ENCODE data around the gene PTPN1.
"Not testable (repeated sequence)": the region's sequence is repeated elsewhere in the genome, so short reads cannot be mapped to it uniquely, and the experiment has no call there.

PTPN1 gene

DNA sequence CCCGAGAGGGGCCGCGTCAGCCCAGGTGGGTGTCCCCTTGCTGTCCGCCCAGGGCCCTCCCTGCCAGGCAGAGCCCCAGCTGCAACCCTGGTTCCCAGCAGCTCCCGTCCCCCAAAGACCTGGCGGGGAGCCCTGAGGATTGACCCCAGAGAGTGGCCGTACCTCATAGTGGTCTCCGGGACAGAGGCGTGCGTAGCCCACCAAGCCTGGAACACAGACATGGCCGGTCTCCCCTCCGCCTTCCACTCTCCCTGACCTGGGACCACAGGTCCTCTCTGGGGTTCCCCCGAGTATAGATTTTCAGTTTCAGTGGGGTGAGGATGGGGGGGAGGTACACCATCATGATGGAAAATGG lies 98.5 kb downstream of the PTPN1 start:
- no peak for DNase-seq (ENCODE audit: low read depth in 2 of 2)

GRCh38 chr20:50609438-50609989 lies 99.3 kb downstream of the PTPN1 start:
- DNase-seq (ENCODE audit: low read depth in 2 of 2): no peak

DNA sequence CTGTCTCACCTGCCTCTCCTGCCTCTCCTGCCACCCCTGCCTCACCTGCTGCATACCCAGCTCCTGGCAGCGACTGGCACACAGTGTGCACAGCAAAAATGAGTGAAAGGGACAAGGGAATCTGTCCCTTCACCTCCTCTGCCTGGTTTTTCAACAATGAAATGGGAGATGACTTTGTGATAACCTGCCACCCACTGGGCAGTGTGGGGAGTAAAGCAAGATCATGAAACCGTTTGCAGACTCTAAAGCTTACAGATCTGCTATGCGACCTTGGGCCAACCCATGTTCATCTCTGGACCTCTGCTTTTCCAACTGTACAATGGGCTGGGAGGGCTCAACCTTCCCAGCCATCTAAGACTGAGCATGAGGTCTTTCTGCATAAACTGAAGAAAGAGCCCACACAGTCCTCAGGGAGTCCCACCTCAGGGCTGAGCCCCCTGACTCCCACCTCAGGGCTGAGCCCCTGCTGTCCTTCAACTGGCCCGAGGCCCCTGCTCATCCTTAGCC lies 100.1 kb downstream of the PTPN1 start:
- DNase-seq (ENCODE audit: low read depth in 2 of 2): no peak

GRCh38 chr20:50611128-50611810 lies 101.1 kb downstream of the PTPN1 start:
- no peak for DNase-seq (ENCODE audit: low read depth in 2 of 2)

GRCh38 chr20:50613438-50614169 lies 103.4 kb downstream of the PTPN1 start:
- no peak for DNase-seq (ENCODE audit: low read depth in 2 of 2)

- no peak for DNase-seq (ENCODE audit: low read depth in 2 of 2)
These were observed 105.2 kb downstream of the PTPN1 start for GRCh38 chr20:50615407-50615806.

DNA sequence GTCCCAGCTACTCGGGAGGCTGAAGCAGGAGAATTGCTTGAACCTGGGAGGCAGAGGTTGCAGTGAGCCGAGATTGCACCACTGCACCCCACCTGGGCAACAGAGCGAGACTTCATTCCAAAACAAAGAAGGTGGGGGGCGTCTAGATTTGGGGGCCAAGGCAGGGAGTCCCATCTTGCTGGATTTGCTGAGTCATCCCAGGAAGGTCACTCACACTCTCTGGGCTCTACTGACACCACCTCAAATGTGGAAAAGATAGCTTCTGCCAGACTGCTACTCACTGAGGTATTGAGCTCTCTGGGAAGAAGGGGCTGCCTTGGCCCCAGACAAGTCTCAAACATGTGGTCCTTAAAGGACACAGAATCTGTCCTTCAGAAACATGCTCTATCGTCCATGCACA lies 106.8 kb downstream of the PTPN1 start:
- no peak for DNase-seq (ENCODE audit: low read depth in 2 of 2)

- DNase-seq (ENCODE audit: low read depth in 2 of 2): no peak
These were observed 108.4 kb downstream of the PTPN1 start for GRCh38 chr20:50618537-50618936.

- DNase-seq (ENCODE audit: low read depth in 2 of 2): not testable (repeated sequence)
These were observed 110.3 kb downstream of the PTPN1 start for GRCh38 chr20:50620459-50620858.

DNA sequence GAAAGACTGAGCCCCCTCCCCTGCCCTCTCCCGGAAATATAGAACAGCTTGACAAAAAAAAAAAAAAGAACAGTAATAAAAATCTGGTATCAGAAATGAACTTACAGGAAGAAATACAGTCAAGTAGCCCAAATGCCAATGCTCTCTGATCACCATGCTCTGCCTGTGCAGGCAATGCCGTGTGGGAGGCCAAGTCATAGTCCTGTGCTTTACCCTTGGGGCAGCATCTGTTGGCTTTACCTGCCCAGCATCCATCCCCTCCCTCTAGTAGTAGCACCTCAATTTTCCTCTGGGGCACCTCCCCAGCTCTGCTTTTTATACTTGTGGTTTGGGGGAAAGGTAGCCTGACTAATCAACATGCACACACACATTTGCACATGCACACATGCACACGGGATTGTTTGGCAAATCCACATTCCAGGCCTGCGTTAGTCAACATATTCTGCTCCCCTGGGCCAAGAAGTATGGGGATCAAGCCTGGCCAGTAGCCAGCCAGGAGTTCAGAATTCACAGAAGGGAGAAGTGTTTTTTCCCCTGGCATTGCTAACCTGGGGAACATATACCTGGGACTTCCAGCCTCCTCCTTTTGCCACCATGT lies 111.0 kb downstream of the PTPN1 start:
- no peak for DNase-seq (ENCODE audit: low read depth in 2 of 2)

- DNase-seq (ENCODE audit: low read depth in 2 of 2): no peak
These were observed 114.3 kb downstream of the PTPN1 start for GRCh38 chr20:50624351-50625016.

DNA sequence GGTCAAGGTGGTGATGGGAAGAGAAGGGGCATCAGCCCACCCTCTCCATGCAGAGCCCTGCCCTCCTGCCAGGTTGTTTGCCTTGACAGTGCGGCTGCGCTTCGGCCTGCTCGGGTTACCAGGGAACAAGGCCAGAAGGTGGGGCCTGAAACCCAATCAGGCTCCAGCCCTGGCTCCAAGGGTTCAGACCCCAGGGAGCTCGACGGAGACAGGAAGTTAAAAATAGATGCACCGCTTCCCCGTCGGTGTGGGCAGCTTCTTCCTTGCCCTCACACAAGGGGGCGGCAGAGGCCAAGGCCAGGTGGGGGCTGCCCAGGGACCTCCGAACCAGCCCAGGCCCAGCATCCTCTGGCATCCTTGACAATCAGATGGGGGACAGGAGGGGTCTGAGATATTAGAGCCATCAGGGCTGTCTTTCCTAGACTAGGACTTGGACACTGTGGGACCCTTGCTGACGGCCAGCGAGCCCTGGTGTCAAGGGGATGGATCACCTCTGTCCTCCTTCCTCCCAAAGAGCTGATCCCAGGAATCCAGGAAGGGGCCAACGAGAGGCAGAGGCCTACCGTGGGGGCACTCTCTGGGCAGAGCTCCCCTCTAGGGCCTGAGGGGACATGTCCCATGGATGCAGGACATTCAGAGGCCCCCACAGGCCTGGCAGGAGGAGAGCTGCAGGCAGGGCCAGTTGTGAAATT lies 115.9 kb downstream of the PTPN1 start:
- no peak for DNase-seq (ENCODE audit: low read depth in 2 of 2)

GRCh38 chr20:50627747-50628146 lies 117.6 kb downstream of the PTPN1 start:
- DNase-seq (ENCODE audit: low read depth in 2 of 2): no peak

- no peak for DNase-seq (ENCODE audit: low read depth in 2 of 2)
These were observed 118.1 kb downstream of the PTPN1 start for GRCh38 chr20:50628332-50628731.

DNA sequence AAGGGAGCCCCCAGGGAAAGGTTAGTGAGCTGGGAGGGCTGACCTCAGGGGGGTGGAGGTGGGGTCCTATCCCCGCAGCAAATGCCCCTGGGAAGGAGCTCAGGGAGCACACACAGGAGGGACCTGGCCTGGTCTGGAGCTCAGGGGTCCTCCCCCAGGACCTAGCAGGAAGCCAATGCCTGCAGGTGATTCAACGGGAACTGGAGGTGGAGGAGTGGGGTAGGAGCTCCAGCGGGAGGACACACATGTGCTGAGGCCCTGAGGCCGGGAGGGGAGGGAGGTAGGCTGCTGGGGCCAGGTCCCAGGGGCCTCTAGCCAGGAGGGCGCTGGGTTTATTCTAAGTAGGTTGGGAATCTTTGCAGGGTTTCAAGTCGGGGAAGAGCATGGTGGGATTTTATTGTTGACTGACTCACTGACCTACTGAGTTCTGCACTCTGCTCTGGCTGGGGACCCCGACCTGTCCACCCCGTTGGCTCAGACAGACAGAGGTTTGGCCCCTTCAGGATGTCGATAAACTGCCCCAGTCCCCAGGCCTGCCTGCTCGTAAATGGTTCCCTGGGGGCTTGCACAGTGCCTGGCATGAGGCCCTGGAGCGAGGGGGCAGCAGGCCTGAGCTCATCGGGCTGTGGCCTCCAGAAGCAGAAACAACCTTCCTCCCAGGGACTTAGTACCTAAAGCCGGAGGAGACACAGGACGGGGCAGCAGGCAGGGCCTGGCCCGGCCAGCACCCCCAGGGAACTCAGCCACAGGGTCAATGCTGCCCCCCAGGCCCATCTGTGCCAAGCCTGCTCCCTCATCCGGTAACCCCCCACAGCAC lies 118.9 kb downstream of the PTPN1 start:
- DNase-seq (ENCODE audit: low read depth in 2 of 2): no peak

- DNase-seq (ENCODE audit: low read depth in 2 of 2): no peak
These were observed 119.5 kb downstream of the PTPN1 start for GRCh38 chr20:50629670-50630045.

DNA sequence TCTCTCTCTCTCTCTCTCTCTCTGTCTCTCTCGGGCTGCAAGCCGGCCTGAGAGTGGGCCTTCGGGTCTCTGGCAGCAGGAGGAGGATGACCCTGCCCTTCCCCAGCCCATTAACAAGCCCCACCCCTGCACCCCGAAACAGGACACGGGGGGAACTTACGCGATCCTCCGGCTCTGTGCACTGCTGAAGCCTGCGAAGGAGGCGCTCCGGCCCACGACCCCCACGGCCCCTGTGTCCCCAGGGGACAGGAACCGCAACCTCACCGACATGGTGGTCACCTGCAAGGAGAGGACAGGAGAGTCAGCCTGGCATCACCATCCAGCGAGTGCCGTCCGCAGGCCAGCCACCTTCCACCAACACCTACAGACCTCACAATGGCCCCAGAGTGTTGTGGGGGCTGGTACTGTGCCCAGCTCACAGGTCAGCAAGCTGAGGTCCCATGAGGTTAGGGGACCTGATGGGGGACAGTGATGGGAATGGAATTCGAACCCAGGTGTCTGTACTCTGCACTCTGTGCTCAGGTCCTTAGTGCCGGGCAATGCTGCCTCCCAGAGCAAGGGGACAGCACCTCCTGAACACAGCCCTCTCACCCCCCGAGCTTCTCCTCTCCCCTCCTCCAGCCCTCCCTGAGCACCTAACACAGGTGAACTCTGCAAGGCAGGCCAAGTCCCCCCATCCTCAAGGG lies 120.5 kb downstream of the PTPN1 start:
- DNase-seq (ENCODE audit: low read depth in 2 of 2): no peak

DNA sequence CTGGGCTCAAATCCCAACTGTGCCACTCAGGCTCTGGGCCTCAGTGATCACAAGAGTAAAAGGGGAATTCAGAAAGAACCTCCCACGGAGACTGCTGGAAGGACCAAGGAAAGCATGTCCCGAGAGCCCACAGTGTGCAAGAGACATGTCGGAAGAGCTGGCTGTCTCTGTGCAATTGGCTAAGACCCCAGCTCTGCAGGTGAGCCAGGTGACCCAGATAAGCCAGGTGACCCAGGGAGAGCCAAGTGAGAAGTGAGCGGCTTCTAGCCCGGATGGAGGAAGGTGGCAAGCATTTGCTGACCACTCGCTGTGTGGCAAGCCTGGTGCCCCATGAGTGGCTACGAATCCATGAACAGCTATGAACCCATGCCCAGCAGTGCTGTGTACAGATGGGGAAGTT lies 122.1 kb downstream of the PTPN1 start:
- no peak for DNase-seq (ENCODE audit: low read depth in 2 of 2)

- no peak for DNase-seq (ENCODE audit: low read depth in 2 of 2)
These were observed 122.5 kb downstream of the PTPN1 start for GRCh38 chr20:50632701-50633100.

DNA sequence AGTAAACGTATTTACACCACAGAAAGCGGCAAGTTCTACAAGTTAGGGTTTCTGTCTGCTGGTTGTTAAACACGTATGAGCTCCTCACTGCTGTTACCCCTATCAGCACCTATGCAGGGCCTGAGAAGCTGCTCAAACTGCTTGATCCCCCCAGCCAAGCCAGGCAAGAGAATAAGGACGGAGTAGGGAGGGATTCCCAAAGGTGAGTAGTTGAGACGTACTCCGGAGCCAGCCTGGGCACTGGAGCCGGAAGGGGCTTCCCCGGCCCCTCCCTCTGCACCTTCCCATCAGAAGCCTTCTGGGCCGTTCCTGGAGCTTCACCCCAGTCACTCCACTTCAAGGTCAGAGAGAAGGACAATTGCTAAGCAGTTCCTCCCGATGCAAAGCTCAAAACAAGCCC lies 123.2 kb downstream of the PTPN1 start:
- no peak for DNase-seq (ENCODE audit: low read depth in 2 of 2)

All from fibroblast of skin of left quadriceps (primary cell).